ENCODE results near the gene NMS.

The NMS gene

DNA sequence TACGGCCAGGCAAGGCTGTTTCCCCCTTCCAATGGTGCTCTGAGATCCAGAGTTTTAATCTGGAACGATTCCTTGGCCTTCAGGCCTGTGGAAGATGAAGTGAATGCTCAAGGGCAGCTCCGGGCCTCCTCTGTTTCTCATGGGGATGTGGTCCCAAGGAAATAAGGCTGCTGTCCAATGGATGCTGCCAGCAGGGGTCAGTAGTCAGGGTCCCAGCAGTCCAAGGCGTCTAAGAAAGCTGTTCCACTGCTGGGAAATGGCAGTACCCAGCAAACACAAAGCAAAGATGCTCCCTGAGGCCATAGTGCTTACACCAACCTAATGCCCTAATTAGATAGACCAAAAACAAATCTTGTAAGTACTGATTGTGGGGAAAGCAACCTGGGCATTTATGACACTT is 12.5 kb downstream of the NMS start:
- no peak for ATAC-seq
- TF ChIP-seq PPARA (CRISPR knock-in tag; IDR thresholded peaks at IDR 0.05; ENCODE audit: borderline replicate concordance) (no peak), SNAI2 (CRISPR knock-in tag; IDR thresholded peaks at IDR 0.05) (no peak), ZNF8 (CRISPR knock-in tag; IDR thresholded peaks at IDR 0.05) (no peak), ESRRG (CRISPR knock-in tag; IDR thresholded peaks at IDR 0.05) (no peak), ZFP3 (CRISPR knock-in tag; IDR thresholded peaks at IDR 0.05) (no peak)

DNA sequence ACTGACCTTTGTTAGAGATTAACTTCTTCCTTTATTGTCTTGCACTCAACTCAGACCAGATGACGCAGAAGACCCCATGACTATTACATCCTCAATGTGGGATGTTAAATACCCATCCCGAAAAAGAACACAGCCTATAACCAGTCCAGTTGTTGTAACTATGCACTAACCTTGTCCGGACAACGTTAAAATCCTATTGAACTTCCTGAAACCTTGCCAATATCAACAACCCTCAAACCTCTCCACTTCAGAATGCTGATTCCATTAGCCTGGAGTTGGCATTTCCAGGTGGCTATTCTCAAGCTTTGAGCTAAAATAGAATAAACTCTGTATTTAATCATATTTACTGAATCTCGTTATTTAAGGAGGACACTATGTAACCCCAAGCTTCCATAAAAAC is 13.6 kb downstream of the NMS start:
- no peak for ATAC-seq
- no peak for TF ChIP-seq ARNTL (CRISPR knock-in tag; IDR thresholded peaks at IDR 0.05; ENCODE audit: borderline replicate concordance, low read depth)
- no peak for TF ChIP-seq ZFP3 (CRISPR knock-in tag; IDR thresholded peaks at IDR 0.05)
- no peak for TF ChIP-seq ZNF565 (CRISPR knock-in tag; conservative IDR thresholded peaks at IDR 0.05; ENCODE audit: low read depth)
- TF ChIP-seq, protein P1, sequence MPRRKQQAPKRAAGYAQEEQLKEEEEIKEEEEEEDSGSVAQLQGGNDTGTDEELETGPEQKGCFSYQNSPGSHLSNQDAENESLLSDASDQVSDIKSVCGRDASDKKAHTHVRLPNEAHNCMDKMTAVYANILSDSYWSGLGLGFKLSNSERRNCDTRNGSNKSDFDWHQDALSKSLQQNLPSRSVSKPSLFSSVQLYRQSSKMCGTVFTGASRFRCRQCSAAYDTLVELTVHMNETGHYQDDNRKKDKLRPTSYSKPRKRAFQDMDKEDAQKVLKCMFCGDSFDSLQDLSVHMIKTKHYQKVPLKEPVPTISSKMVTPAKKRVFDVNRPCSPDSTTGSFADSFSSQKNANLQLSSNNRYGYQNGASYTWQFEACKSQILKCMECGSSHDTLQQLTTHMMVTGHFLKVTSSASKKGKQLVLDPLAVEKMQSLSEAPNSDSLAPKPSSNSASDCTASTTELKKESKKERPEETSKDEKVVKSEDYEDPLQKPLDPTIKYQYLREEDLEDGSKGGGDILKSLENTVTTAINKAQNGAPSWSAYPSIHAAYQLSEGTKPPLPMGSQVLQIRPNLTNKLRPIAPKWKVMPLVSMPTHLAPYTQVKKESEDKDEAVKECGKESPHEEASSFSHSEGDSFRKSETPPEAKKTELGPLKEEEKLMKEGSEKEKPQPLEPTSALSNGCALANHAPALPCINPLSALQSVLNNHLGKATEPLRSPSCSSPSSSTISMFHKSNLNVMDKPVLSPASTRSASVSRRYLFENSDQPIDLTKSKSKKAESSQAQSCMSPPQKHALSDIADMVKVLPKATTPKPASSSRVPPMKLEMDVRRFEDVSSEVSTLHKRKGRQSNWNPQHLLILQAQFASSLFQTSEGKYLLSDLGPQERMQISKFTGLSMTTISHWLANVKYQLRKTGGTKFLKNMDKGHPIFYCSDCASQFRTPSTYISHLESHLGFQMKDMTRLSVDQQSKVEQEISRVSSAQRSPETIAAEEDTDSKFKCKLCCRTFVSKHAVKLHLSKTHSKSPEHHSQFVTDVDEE (CRISPR knock-in tag; IDR thresholded peaks at IDR 0.05): no peak

DNA sequence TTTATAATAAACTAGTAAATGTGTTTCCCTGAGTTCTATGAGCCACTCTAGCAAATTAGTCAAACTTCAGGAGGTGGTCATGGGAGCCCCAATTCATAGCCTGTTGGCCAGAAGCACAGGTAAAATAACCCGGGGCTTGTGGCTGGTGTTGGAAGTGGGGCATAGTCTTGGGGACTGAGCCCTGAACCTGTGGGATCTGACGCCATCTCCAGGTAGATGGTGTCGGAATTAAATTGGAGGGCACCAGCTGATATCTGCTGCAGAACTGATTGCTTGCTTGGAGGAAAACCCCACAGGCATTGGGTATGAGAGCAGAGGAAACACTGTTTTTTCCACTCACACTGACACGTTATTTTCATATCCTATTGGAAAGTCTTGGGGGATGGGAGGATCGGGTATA is 14.1 kb downstream of the NMS start:
- TF ChIP-seq ESRRG (CRISPR knock-in tag; IDR thresholded peaks at IDR 0.05): no peak
- no peak for TF ChIP-seq ZFP30 (CRISPR knock-in tag; IDR thresholded peaks at IDR 0.05)
- TF ChIP-seq, protein P2, sequence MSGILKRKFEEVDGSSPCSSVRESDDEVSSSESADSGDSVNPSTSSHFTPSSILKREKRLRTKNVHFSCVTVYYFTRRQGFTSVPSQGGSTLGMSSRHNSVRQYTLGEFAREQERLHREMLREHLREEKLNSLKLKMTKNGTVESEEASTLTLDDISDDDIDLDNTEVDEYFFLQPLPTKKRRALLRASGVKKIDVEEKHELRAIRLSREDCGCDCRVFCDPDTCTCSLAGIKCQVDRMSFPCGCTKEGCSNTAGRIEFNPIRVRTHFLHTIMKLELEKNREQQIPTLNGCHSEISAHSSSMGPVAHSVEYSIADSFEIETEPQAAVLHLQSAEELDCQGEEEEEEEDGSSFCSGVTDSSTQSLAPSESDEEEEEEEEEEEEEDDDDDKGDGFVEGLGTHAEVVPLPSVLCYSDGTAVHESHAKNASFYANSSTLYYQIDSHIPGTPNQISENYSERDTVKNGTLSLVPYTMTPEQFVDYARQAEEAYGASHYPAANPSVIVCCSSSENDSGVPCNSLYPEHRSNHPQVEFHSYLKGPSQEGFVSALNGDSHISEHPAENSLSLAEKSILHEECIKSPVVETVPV (CRISPR knock-in tag; IDR thresholded peaks at IDR 0.05): no peak
- TF ChIP-seq RARB (CRISPR knock-in tag; IDR thresholded peaks at IDR 0.05): no peak
- TF ChIP-seq ZC3H10 (CRISPR knock-in tag; IDR thresholded peaks at IDR 0.05): no peak
- TF ChIP-seq ZNF70 (CRISPR knock-in tag; IDR thresholded peaks at IDR 0.05): no peak
- TF ChIP-seq, protein P3, sequence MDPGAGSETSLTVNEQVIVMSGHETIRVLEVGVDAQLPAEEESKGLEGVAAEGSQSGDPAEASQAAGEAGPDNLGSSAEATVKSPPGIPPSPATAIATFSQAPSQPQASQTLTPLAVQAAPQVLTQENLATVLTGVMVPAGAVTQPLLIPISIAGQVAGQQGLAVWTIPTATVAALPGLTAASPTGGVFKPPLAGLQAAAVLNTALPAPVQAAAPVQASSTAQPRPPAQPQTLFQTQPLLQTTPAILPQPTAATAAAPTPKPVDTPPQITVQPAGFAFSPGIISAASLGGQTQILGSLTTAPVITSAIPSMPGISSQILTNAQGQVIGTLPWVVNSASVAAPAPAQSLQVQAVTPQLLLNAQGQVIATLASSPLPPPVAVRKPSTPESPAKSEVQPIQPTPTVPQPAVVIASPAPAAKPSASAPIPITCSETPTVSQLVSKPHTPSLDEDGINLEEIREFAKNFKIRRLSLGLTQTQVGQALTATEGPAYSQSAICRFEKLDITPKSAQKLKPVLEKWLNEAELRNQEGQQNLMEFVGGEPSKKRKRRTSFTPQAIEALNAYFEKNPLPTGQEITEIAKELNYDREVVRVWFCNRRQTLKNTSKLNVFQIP (CRISPR knock-in tag; IDR thresholded peaks at IDR 0.05; ENCODE audit: borderline replicate concordance, low read depth): no peak
- no peak for TF ChIP-seq ZNF8 (CRISPR knock-in tag; IDR thresholded peaks at IDR 0.05)
- no peak for TF ChIP-seq GLIS3 (CRISPR knock-in tag; IDR thresholded peaks at IDR 0.05)
- TF ChIP-seq BACH2 (CRISPR knock-in tag; IDR thresholded peaks at IDR 0.05; ENCODE audit: borderline replicate concordance): no peak
- TF ChIP-seq, protein P1 (CRISPR knock-in tag; IDR thresholded peaks at IDR 0.05): no peak
- TF ChIP-seq, protein P4, sequence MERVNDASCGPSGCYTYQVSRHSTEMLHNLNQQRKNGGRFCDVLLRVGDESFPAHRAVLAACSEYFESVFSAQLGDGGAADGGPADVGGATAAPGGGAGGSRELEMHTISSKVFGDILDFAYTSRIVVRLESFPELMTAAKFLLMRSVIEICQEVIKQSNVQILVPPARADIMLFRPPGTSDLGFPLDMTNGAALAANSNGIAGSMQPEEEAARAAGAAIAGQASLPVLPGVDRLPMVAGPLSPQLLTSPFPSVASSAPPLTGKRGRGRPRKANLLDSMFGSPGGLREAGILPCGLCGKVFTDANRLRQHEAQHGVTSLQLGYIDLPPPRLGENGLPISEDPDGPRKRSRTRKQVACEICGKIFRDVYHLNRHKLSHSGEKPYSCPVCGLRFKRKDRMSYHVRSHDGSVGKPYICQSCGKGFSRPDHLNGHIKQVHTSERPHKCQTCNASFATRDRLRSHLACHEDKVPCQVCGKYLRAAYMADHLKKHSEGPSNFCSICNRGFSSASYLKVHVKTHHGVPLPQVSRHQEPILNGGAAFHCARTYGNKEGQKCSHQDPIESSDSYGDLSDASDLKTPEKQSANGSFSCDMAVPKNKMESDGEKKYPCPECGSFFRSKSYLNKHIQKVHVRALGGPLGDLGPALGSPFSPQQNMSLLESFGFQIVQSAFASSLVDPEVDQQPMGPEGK (CRISPR knock-in tag; IDR thresholded peaks at IDR 0.05; ENCODE audit: borderline replicate concordance): no peak
- TF ChIP-seq ISL1 (CRISPR knock-in tag; IDR thresholded peaks at IDR 0.05): no peak
- no peak for TF ChIP-seq SNAI2 (CRISPR knock-in tag; IDR thresholded peaks at IDR 0.05)
- TF ChIP-seq, protein P5, sequence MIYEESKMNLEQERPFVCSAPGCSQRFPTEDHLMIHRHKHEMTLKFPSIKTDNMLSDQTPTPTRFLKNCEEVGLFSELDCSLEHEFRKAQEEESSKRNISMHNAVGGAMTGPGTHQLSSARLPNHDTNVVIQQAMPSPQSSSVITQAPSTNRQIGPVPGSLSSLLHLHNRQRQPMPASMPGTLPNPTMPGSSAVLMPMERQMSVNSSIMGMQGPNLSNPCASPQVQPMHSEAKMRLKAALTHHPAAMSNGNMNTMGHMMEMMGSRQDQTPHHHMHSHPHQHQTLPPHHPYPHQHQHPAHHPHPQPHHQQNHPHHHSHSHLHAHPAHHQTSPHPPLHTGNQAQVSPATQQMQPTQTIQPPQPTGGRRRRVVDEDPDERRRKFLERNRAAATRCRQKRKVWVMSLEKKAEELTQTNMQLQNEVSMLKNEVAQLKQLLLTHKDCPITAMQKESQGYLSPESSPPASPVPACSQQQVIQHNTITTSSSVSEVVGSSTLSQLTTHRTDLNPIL (CRISPR knock-in tag; IDR thresholded peaks at IDR 0.05; ENCODE audit: low read depth): no peak
- TF ChIP-seq TOX (CRISPR knock-in tag; IDR thresholded peaks at IDR 0.05; ENCODE audit: borderline replicate concordance): no peak
- no peak for TF ChIP-seq ARNTL (CRISPR knock-in tag; IDR thresholded peaks at IDR 0.05; ENCODE audit: borderline replicate concordance, low read depth)
- TF ChIP-seq ZFP3 (CRISPR knock-in tag; IDR thresholded peaks at IDR 0.05): no peak
- TF ChIP-seq PPARA (CRISPR knock-in tag; IDR thresholded peaks at IDR 0.05; ENCODE audit: borderline replicate concordance): no peak
- no peak for TF ChIP-seq ZNF565 (CRISPR knock-in tag; conservative IDR thresholded peaks at IDR 0.05; ENCODE audit: low read depth)
- ATAC-seq: no peak

Measured in SK-N-SH treated with all-trans-retinoic acid at 6 μM for 48 hours (cell line).